Thyroid gland (tissue), 4 donors: Measurements from ENCODE around the gene CFAP221. TPM values are rescaled to one million over a fixed set of nuclear protein-coding genes. Genes with fewer than 3 reads are reported as not detected.
A peak's percentile ranks its signal among the peaks of the same experiment; 100 is the strongest.

Experiments
- DNase-seq, 2 donors: peaks; one replicate each; pipeline ENCODE4 v3.0.0-alpha.2; 2019
- H3K27ac ChIP-seq, 3 donors: fragments of 200-600 bp; sonication (generic); 1 replicate in 2 of 3; 2 replicates in 1 of 3; pipeline ENCODE4 v1.5.1; 2016 to 2019; ENCODE audit warnings: mild to moderate bottlenecking in 1 of 3, moderate library complexity in 1 of 3
- H3K27me3 ChIP-seq: fragments of 200-600 bp; sonication (generic); one replicate; pipeline ENCODE4 v1.5.1; 2019
- H3K36me3 ChIP-seq, 2 donors: fragments of 200-600 bp; sonication (generic); one replicate each; pipeline ENCODE4 v1.5.1; 2016 to 2019
- H3K4me1 ChIP-seq, 2 donors: fragments of 200-600 bp; sonication (generic); one replicate each; pipeline ENCODE4 v1.5.1; 2017 to 2019
- H3K4me3 ChIP-seq, 3 donors: fragments of 200-600 bp; sonication (generic); replicated peaks in 1 of 3; 1 replicate in 2 of 3; 2 replicates in 1 of 3; pipeline ENCODE4 v1.5.1; 2016; ENCODE audit warnings: mild to moderate bottlenecking in 1 of 3
- H3K9me3 ChIP-seq: fragments of 200-600 bp; sonication (generic); one replicate; pipeline ENCODE4 v1.5.1; 2017
- POLR2A ChIP-seq, 2 donors: fragments of 450-650 bp; IDR thresholded peaks; one replicate each; pipeline ENCODE4 v1.6.1; 2017; ENCODE audit warnings: antibody characterized with exemption in 2 of 2, mild to moderate bottlenecking in 2 of 2, moderate library complexity in 1 of 2
- WGBS, 2 donors: methylation state at CpG; one replicate each; pipeline ENCODE4 v1.1.5; 2017; 5-methylcytosine and 5-hydroxymethylcytosine counted together
- intact Hi-C: fragments of 100-400 bp; cut with DNase I; formaldehyde crosslinking; loops from one replicate; pipeline ENCODE4 v1.15.1; 2023
- total RNA-seq, 4 donors: library from RNA; depleted of rRNA; stranded (reverse); fragments of >200 nt; gene quantifications; one replicate each; pipeline ENCODE4 v1.2.3, GENCODE V29; 2016
- TF ChIP-seq, protein P1 (sequence below), 6 experiments: fragments of 200-600 bp in 3 of 6; fragments of 450-650 bp in 3 of 6; sonication (generic) in 3 of 6; IDR thresholded peaks; one replicate each; pipeline ENCODE4 v1.5.1; 2016 to 2019; ENCODE audit warnings: antibody characterized with exemption in 6 of 6, mild to moderate bottlenecking in 2 of 6, inconsistent platforms in 1 of 6, moderate library complexity in 1 of 6

CFAP221 gene
- 10 to 100 TPM in 2 of 4 donors, 1 to 10 TPM in 2; 1.6 to 13.1 (median 9.7) TPM for total RNA-seq

- H3K4me1 ChIP-seq = peaks cover 4 to 8% of the 10 kb centered on the region in 2 donors
- DNase-seq = peak; percentile 86 to 87
- H3K36me3 ChIP-seq = no peaks in the 10 kb centered on the region
- WGBS, 2 donors = 2 to 4% methylated on average over 36 to 64 of the region's 89 CpGs
- H3K27me3 ChIP-seq = no peaks in the 10 kb centered on the region
- H3K9me3 ChIP-seq = no peaks in the 10 kb centered on the region
- H3K4me3 ChIP-seq = peak within 1 kb of the TSS; percentile 35 to 72 (median 59)
- H3K27ac ChIP-seq = peak within 1 kb of the TSS in 2 of 3 donors; percentile 29 to 31
- TF ChIP-seq, protein P1, sequence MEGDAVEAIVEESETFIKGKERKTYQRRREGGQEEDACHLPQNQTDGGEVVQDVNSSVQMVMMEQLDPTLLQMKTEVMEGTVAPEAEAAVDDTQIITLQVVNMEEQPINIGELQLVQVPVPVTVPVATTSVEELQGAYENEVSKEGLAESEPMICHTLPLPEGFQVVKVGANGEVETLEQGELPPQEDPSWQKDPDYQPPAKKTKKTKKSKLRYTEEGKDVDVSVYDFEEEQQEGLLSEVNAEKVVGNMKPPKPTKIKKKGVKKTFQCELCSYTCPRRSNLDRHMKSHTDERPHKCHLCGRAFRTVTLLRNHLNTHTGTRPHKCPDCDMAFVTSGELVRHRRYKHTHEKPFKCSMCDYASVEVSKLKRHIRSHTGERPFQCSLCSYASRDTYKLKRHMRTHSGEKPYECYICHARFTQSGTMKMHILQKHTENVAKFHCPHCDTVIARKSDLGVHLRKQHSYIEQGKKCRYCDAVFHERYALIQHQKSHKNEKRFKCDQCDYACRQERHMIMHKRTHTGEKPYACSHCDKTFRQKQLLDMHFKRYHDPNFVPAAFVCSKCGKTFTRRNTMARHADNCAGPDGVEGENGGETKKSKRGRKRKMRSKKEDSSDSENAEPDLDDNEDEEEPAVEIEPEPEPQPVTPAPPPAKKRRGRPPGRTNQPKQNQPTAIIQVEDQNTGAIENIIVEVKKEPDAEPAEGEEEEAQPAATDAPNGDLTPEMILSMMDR (IDR thresholded peaks at IDR 0.05) = no peak
- TF ChIP-seq POLR2A (IDR thresholded peaks at IDR 0.05) = peak in 1 of 2 donors; percentile 48
- intact Hi-C loops = no loop called here
Measured at GRCh38 chr2:119544075-119544938, at the start of gene CFAP221. Gene CFAP221, plus strand, starts transcription at chr2:119544449. Its CDS starts 1,683 bp downstream, at chr2:119546132.

DNA sequence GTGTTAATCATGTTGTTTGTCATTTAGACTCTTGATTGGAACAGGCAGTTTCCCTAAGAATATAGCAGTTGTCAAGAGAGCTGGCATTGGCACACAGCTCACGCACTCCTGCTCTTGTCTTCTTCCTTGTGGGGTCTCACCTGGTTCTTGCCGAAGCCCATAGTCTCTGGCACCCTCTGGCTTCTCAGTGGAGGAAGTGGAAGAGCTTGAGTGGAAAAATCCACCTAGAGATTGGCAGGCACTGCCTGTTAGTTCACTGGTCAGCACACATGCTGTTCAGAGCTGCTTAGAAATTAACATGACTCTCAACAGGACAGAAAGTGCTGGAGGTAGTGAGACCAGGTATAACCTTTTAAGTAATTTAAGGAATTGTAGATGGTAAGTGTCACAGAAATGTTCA is 48.3 kb upstream of the CFAP221 start:
- no peak for TF ChIP-seq POLR2A (IDR thresholded peaks at IDR 0.05)
- TF ChIP-seq, protein P1 (IDR thresholded peaks at IDR 0.05) = no peak
- Histone ChIP-seq H3K4me3 (no peak overlapping the region), H3K27ac (no peak overlapping the region), H3K4me1 (peaks cover 0 to 4% of the 10 kb centered on the region in 2 donors), H3K36me3 (no peaks in the 10 kb centered on the region), H3K27me3 (no peaks in the 10 kb centered on the region), H3K9me3 (no peaks in the 10 kb centered on the region)
- DNase-seq = no peak
- intact Hi-C loops = no loop called here
- WGBS, 2 donors = 84 to 89% methylated on average over 2 of the region's 2 CpGs

GRCh38 chr2:119496682-119497081 is 47.6 kb upstream of the CFAP221 start:
- Histone ChIP-seq H3K27me3 (no peaks in the 10 kb centered on the region), H3K4me3 (no peak overlapping the region), H3K27ac (no peak overlapping the region), H3K36me3 (no peaks in the 10 kb centered on the region), H3K4me1 (peaks cover 0 to 3% of the 10 kb centered on the region in 2 donors), H3K9me3 (no peaks in the 10 kb centered on the region)
- intact Hi-C loops = no loop called here
- TF ChIP-seq, protein P1 (IDR thresholded peaks at IDR 0.05) = no peak
- no peak for TF ChIP-seq POLR2A (IDR thresholded peaks at IDR 0.05)
- DNase-seq = no peak
- 78 to 86% methylated on average over 4 of the region's 4 CpGs for WGBS, 2 donors

DNA sequence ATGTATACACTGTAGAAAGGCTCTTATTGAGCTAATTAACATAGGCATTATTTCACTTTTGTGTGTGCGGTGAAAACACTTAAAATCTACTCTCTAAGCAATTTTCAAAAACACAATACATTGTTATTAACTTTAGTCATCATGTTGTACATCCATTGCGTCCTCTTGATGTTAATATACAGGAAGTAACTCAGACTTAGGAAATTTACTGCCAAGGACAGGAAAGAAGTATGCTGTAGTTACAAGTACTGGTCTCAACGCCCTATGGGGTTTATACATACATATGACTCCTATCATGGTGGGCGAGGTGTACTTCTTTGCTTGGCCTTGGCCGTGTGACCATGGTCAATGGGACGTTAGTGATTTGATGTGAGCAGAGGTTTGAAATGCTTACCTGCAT is 35.5 kb upstream of the CFAP221 start:
- TF ChIP-seq, protein P1 (IDR thresholded peaks at IDR 0.05) = no peak
- no peak for TF ChIP-seq POLR2A (IDR thresholded peaks at IDR 0.05)
- H3K4me1 ChIP-seq = no peaks in the 10 kb centered on the region
- WGBS, 2 donors = 82 to 83% methylated on average over 6 of the region's 6 CpGs

GRCh38 chr2:119511989-119512388 is 32.3 kb upstream of the CFAP221 start:
- H3K4me1 ChIP-seq = no peaks in the 10 kb centered on the region
- H3K9me3 ChIP-seq = no peaks in the 10 kb centered on the region
- no peak overlapping the region for H3K27ac ChIP-seq
- TF ChIP-seq, protein P1 (IDR thresholded peaks at IDR 0.05) = no peak
- no peak for TF ChIP-seq POLR2A (IDR thresholded peaks at IDR 0.05)
- no peak for DNase-seq
- intact Hi-C loops = no loop called here
- 83 to 93% methylated on average over 3 of the region's 3 CpGs for WGBS, 2 donors
- no peaks in the 10 kb centered on the region for H3K27me3 ChIP-seq
- H3K4me3 ChIP-seq = no peak overlapping the region
- H3K36me3 ChIP-seq = no peaks in the 10 kb centered on the region

More for the DNA sequence above, 35.5 kb upstream of the CFAP221 start:
- Histone ChIP-seq H3K27me3 (no peaks in the 10 kb centered on the region), H3K4me3 (no peak overlapping the region), H3K9me3 (no peaks in the 10 kb centered on the region), H3K36me3 (no peaks in the 10 kb centered on the region), H3K27ac (no peak overlapping the region)
- intact Hi-C loops = no loop called here
- no peak for DNase-seq
